Duodenal mucosa (tissue), 2 donors: Measurements from ENCODE around the gene GABARAP.

Experiments used
- H3K27ac ChIP-seq: one replicate; pipeline ENCODE4 v1.7.0; 2013; ENCODE audit warnings: low read depth, low read length
- H3K27me3 ChIP-seq, 2 donors: one replicate each; pipeline ENCODE4 v1.7.0; 2013; ENCODE audit warnings: low read length in 2 of 2, control low read depth in 1 of 2; ENCODE audit not compliant: insufficient read depth in 2 of 2, control insufficient read depth in 1 of 2
- H3K36me3 ChIP-seq, 2 donors: one replicate each; pipeline ENCODE4 v1.7.0; 2013; ENCODE audit warnings: low read length in 2 of 2, control low read depth in 1 of 2; ENCODE audit not compliant: insufficient read depth in 2 of 2, control insufficient read depth in 1 of 2
- H3K4me1 ChIP-seq, 2 donors: one replicate each; pipeline ENCODE4 v1.7.0; 2013; ENCODE audit warnings: low read length in 2 of 2, control low read depth in 1 of 2; ENCODE audit not compliant: insufficient read depth in 2 of 2, control insufficient read depth in 1 of 2
- H3K4me3 ChIP-seq, 2 donors: one replicate each; pipeline ENCODE4 v1.7.0; 2013; ENCODE audit warnings: low read length in 2 of 2, low read depth in 1 of 2
- H3K9ac ChIP-seq, 2 donors: one replicate each; pipeline ENCODE4 v1.7.0; 2013; ENCODE audit warnings: low read length in 2 of 2, low read depth in 1 of 2
- H3K9me3 ChIP-seq, 2 donors: one replicate each; pipeline ENCODE4 v1.7.0; 2013; ENCODE audit warnings: low read length in 2 of 2, control low read depth in 1 of 2; ENCODE audit not compliant: control insufficient read depth in 1 of 2

The GABARAP gene

DNA sequence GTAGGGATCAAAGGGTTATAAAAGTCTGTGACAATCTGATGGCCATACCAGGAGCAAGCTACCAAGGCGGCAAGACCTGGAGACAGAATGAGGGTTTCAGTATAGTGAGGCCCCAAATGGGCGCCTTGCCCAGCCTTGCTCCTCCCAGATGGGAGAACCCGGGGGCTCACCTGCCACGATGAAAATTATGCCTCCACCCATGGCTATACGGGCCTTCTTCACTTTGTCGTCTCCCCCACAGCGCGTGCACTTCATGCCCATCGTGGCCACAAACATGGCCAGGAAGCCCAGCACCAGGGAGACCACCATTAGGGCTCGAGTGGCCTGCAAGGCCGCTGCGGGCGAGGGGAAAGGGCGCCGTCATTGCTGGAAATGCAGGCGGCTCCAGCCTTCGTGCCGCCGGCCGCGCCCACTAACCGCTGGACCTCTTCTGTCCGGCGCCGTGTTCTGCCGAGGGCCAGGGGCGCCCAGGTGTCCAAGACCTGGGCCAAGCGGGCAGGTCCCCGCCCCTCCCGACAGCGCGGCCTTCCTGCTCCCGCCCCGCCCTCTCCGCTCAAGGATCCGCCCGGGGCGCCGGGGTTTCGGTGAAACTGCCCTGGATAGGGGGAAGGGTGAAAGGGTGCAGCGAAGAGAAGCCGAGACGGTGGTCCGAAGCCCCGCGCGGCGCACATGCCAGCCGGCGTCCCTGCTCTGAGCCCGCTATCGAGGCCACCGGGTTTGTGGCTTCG lies 18.6 kb upstream of the GABARAP start:
- Histone ChIP-seq H3K36me3 (peaks cover 10 to 38% of the 10 kb centered on the region in 2 donors), H3K9ac (peak overlapping the region; percentile 94 to 98), H3K27ac (peak overlapping the region; percentile 97), H3K27me3 (peaks cover 0 to 12% of the 10 kb centered on the region in 2 donors), H3K9me3 (no peaks in the 10 kb centered on the region), H3K4me1 (peaks cover 12 to 36% of the 10 kb centered on the region in 2 donors), H3K4me3 (peak overlapping the region; percentile 92 to 94)

DNA sequence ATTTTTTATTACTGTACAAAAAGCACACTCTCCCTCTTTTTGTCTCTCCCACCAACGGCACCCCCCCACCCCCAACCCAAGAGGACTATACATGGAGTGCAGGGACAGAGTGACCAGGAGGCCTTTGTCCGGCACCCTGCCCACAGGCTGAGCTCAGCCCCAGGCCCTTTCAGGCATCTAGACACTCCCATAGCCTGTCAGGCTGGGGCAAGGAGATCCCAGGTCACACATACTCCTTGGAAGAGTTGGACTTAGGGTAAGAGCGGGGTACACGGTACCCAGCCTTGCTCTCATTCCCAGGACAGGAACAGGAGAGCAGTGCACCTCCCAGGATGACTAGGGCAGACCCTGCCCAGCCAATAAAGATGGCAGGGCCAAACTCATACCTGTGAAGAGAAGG lies 17.9 kb upstream of the GABARAP start:
- H3K9ac ChIP-seq, result peak overlapping the region; percentile 94 to 98
- peak overlapping the region; percentile 92 to 94 for H3K4me3 ChIP-seq
- H3K27ac ChIP-seq, result peak overlapping the region; percentile 97
- H3K27me3 ChIP-seq, result peaks cover 0 to 12% of the 10 kb centered on the region in 2 donors
- H3K36me3 ChIP-seq, result peaks cover 10 to 42% of the 10 kb centered on the region in 2 donors
- no peaks in the 10 kb centered on the region for H3K9me3 ChIP-seq
- H3K4me1 ChIP-seq, result peaks cover 12 to 36% of the 10 kb centered on the region in 2 donors

DNA sequence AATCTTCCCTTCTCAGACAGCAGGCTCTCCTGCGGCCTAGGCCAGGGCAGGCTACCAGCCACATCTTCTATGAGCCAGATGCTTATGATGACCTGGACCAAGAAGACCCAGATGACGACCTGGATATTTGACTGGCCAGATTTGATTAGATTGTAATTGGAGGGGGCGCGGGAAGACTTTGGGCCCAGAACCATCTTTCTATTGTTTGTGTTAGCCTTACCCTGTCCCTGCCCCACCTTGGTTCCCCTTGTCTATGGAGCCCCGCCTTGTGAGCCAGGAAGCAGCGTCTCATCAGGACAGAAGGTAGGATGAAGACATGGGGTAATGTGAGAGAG lies 17.3 kb upstream of the GABARAP start:
- Histone ChIP-seq H3K36me3 (peaks cover 14 to 48% of the 10 kb centered on the region in 2 donors), H3K4me1 (peaks cover 12 to 42% of the 10 kb centered on the region in 2 donors), H3K9ac (peak overlapping the region; percentile 94 to 98), H3K4me3 (peak overlapping the region; percentile 66 to 92), H3K27me3 (peaks cover 0 to 12% of the 10 kb centered on the region in 2 donors), H3K9me3 (no peaks in the 10 kb centered on the region), H3K27ac (peak overlapping the region; percentile 86)

DNA sequence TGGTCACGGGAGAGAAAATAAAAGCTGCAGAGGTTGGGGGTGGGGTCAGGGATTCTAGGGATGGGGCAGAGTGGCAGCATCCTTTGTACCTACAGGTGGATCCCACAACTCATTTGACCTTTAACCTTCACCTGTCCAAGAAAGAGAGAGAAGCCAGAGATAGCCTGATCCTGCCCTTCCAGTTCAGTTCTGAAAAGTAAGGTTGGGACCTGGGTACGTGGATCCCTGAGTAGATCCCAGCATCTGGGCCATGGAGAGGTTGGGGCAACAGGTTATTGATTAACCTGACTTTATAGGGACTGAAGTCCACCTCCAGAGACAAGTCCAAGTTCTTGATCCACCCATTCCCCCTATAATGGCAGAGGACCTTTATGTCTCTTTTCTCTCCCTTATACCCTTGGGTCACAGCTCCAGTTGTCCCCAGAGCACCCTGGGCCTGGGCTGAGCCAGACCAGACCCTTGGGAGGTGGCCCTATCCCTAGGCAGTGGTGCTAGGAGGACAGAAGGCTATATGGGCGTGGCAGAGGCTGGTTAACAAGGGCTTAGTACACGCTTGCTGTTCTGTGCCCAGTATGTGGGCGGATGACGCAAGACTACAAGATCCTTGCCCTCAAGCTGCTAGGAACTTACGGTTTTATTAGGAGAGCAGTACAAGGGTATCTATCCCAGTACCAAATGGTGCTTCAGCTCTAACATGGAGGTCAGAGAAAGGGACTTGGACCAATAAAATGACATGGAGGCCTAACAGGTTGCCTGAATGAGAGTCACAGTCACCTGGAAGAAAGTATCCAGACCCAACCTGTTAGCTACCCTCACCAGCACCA lies 16.7 kb upstream of the GABARAP start:
- Histone ChIP-seq H3K4me1 (peaks cover 12 to 48% of the 10 kb centered on the region in 2 donors), H3K4me3 (peak overlapping the region; percentile 66 to 92), H3K9me3 (no peaks in the 10 kb centered on the region), H3K9ac (peak overlapping the region; percentile 94 to 98), H3K36me3 (peaks cover 20 to 53% of the 10 kb centered on the region in 2 donors), H3K27me3 (peaks cover 0 to 12% of the 10 kb centered on the region in 2 donors), H3K27ac (peak overlapping the region; percentile 86)

DNA sequence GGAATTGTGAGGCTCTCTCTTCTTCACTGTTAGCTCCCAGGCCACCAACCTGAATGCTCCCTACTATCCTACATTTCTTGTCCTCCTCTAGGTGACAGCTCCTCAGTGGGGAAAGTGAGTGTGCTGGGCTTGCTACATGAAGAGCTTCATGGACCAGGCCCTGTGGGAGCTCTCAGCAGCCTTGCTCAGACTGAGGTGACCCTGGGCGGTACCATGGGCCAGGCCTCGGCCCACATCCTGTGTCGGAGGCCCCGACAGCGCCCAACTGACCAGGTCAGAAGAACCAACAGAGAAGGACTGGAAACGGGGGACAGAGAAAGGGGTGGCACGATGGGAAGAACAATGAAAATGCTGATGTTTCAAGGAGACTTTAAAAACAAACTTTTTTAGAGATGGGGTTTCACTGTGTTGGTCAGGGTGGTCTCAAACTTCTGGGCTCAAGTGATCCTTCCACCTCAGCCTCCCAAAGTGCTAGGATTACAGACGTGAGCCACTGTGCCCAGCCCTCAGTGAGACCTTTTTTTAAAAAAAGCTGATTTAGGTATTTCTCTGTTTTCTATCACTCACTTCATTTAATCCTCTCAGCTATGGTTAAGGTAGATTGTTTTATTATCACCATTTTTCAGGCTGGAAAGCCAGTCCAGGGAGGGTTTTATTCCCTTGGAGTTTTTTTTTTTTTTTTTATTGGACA lies 14.7 kb upstream of the GABARAP start:
- Histone ChIP-seq H3K4me1 (peaks cover 21 to 45% of the 10 kb centered on the region in 2 donors), H3K9me3 (no peaks in the 10 kb centered on the region), H3K27ac (no peak overlapping the region)

DNA sequence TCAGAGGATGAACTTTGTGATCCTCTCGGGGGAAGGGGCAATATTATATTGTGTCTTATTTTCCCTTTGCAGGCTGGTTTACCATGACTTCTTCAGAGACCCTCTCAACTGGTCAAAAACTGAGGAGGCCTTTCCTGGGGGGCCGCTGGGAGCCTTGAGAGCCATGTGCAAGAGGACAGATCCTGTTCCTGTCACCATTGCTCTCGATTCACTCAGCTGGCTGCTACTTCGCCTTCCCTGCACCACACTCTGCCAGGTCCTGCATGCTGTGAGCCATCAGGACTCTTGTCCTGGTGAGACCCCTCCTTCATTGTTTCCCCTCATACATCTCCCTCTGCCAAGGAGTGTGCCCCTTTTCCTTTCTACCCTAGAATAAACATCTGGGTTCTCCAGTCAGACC lies 12.3 kb upstream of the GABARAP start:
- Histone ChIP-seq H3K4me1 (peaks cover 30 to 53% of the 10 kb centered on the region in 2 donors), H3K27ac (no peak overlapping the region), H3K9ac (peak overlapping the region in 1 of 2 donors; percentile 32), H3K9me3 (no peaks in the 10 kb centered on the region), H3K27me3 (no peaks in the 10 kb centered on the region), H3K4me3 (no peak overlapping the region), H3K36me3 (peaks cover 13 to 46% of the 10 kb centered on the region in 2 donors)

More for the DNA sequence above, 14.7 kb upstream of the GABARAP start:
- Histone ChIP-seq H3K27me3 (no peaks in the 10 kb centered on the region), H3K36me3 (peaks cover 20 to 53% of the 10 kb centered on the region in 2 donors), H3K9ac (no peak overlapping the region), H3K4me3 (no peak overlapping the region)

DNA sequence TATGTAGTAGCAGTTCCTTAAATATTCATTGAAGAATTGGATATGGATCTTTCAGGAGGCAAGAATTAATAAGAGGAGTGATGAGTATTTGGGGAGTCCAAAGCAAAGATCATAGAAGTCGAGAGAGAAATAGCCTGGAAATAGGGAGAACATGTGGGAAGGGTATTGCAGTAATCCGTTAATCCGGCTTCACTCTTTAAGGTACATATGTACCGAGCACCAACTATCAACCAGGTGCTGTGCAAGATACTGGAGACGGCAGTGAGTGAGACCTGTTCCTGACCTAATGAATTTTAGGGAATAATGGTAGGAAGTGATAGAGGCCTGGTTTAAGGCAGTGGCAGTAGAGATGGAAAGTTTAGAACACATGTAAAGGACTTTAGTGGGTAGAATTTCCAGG lies 10.8 kb upstream of the GABARAP start:
- Histone ChIP-seq H3K4me3 (peak overlapping the region; percentile 79 to 90), H3K27ac (no peak overlapping the region), H3K36me3 (peaks cover 10 to 32% of the 10 kb centered on the region in 2 donors), H3K27me3 (no peaks in the 10 kb centered on the region), H3K9me3 (no peaks in the 10 kb centered on the region), H3K4me1 (peaks cover 24 to 54% of the 10 kb centered on the region in 2 donors), H3K9ac (peak overlapping the region; percentile 87 to 97)

DNA sequence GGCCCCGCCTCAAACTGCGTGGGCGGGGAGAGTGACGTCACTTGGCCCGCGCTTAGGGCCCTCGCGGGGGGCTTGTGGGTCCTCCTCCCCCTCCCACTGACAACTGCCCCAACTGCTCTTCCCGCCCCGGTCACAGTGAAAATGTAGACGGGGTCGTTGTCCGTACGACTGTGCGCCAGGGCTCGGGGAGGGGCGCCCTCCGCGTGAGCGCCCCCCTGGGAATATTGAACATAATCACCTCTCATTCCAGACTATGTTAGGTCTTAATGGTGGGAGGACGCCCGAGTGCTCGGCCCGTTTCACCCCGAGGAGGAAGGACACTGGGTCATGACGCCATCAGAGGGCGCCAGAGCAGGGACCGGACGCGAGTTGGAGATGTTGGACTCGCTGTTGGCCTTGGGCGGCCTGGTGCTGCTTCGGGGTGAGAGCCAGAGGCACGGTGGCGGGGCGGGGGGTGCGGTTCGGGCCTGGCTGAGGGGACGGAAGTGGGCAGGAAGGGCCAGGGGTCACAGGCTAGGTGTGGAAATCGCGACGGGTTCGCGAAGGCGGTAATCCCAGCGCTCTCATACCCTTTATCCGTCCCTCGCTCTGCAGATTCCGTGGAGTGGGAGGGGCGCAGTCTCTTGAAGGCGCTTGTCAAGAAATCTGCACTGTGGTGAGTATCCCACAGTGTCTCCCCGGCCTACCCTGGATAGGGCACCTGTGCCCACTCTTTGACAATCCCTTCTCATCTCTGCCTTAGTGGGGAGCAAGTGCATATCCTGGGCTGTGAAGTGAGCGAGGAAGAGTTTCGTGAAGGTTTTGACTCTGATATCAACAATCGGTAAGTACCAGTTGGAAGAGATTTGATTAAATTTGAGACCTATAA lies 10.2 kb upstream of the GABARAP start, which contains the start of gene ELP5:
Gene ELP5, plus strand, starts transcription at position 40 of the 868 bp plus-strand sequence. Its CDS starts 336 bp downstream, at position 376.
- Histone ChIP-seq H3K27ac (peak within 1 kb of the TSS; percentile 100), H3K36me3 (peaks cover 10 to 28% of the 10 kb centered on the region in 2 donors), H3K4me1 (peaks cover 24 to 54% of the 10 kb centered on the region in 2 donors), H3K4me3 (peak within 1 kb of the TSS; percentile 79 to 90), H3K9ac (peak within 1 kb of the TSS; percentile 89 to 97), H3K27me3 (no peaks in the 10 kb centered on the region), H3K9me3 (no peaks in the 10 kb centered on the region)

DNA sequence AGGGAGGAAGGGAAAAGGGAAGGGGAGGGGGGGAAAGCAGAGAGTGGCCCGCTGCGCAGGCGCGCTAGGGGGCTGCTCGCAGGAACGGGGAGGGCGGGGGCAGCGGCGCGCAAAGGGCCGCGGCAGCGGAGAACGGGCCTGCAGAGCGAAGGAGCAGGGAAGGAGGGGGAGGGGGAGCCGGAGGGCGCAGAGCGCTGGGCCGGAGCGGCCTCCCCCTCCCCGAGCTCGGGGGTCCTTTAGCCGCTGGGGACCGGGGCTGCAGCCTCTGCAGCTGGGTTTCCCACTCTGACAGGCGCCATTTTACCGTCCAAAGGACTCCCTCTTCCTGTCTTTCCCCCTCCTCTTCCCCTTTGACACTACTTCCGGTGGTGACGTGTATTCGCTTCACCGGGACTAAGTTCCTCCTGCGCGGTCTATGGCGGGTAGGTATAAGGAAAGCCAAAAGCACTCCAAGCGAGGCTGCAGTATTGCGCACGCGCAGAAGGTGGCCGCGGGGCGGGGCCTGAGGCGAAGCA lies 9.5 kb upstream of the GABARAP start, which contains the start of gene CTDNEP1:
Gene CTDNEP1, minus strand, starts transcription at position 74 of the 515 bp plus-strand sequence. CDS start 438 bp downstream, outside the sequence.
- Histone ChIP-seq H3K4me1 (peaks cover 24 to 53% of the 10 kb centered on the region in 2 donors), H3K27me3 (no peaks in the 10 kb centered on the region), H3K36me3 (peaks cover 10 to 29% of the 10 kb centered on the region in 2 donors), H3K27ac (peak within 1 kb of the TSS; percentile 100), H3K4me3 (peak within 1 kb of the TSS; percentile 79 to 90), H3K9me3 (no peaks in the 10 kb centered on the region), H3K9ac (peak within 1 kb of the TSS; percentile 89 to 97)
